HG03354 (cell line): Measurements from ENCODE around the gene BRAF.
"Not testable (repeated sequence)": the region's sequence is repeated elsewhere in the genome, so short reads cannot be mapped to it uniquely, and the experiment has no call there.

Source experiments
- ATAC-seq: cut with Tn5 transposase; IDR thresholded peaks from one replicate; pipeline ENCODE4 v1.9.1; 2021; ENCODE audit warnings: mild to moderate bottlenecking; ENCODE audit not compliant: unreplicated experiment, poor library complexity, severe bottlenecking

The BRAF gene

DNA sequence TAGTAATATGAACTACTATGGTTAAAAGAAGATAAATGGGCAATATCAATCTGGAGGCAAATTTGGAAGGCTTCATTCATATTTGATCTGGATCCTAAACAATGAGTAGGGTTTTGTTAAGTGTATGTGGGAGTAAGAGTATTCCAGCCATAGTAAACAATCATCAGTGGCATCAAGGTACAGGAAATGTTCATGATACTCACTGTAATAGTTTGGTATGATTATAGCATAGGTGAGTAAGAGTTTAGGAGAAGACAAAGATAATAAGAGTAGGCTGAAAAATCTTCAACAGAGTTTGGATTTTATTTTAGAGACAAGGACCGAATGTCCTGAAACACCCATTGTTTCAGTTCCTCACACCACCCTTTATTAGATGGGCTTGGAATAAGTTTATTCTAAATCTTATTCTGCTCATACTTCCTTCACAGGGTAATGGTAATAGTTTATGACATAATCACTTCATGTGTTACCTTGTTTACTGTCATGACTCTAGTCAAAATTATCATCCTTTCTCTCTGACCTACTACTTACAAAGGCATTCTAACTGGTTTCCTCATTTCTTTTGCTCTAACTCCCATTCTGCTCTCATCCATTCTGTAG, 38.9 kb downstream of the BRAF start:
- no peak for ATAC-seq

DNA sequence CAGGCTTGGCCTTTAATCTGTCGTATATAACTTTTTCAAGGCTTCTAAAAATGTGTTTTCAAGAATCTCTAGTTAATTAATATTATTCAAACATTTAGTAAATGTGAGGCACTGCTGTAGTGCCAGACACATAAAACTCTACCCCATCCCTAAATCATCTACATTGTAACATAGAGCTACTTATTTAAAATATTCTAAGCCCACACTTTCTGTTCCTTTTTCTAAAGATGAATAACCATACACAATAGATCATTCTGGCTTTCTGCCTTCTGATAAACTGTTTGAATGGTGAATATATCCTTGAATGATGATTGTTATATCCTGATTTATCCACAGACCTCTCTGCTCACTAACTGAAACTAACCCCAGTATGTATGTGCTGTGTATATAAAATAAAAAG, 41.4 kb downstream of the BRAF start:
- ATAC-seq = no peak

DNA sequence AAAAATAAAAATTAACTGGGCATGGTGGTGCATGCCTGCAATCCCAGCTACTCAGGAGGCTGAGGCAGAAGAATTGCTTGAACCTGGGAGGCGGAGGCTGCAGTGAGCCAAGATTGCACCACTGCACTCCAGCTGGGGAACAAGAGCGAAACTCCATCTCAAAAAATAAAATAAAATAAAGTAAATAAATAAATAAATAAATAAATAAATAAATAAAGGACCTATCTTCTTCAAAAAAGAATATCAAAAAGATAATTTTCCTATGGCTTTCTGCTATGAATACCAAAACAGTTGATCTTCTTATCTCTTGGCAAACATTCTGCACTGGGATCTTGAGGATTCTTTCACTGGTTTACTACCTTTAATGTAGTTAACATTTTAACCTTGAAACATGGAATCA, 41.9 kb downstream of the BRAF start:
- ATAC-seq = not testable (repeated sequence)

DNA sequence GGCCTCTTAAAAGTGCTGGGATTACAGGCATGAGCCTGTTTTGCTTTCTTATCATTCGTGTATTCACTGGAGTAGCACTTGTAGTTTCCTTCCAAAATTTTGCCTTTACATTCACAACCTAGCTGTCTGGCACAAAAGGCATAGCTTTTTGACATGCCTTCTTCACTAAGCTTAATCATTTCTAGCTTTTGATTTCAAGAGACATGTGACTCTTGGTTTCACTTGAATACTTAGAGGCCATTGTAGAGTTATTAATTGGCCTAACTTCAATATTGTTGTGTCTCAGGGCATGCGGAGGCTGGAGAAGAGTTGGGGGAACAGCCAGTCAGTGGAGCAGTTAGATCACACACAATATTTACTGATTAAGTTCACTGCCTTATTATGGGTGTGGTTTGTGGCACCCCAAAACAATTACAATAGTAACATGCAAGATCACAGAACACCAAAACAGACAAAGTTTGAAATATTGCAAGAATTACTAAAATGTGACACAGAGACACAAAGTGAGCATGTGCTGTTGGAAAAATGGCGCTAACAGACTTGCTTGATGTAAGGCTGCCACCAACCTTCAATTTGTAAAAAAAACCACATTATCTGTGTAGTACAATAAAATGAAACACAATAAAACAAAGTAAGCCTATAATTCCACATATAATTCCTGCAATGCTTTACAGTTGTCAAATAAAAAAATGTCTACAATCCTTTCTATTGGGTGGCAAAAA, 43.1 kb downstream of the BRAF start:
- ATAC-seq = peak; percentile 50

DNA sequence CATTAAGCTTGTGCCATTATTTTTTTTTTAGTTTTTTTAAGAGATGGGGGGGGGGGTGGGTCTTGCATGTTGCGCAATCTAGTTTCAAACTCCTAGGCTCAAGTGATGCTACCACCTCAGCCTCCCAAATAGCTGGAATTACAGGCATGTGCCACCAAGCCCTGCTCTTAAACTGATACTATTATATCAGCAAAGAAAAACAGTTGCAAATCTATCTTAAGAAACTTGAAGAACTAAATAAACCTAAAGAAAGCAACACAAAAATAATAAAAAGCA, 47.5 kb downstream of the BRAF start:
- no peak for ATAC-seq

DNA sequence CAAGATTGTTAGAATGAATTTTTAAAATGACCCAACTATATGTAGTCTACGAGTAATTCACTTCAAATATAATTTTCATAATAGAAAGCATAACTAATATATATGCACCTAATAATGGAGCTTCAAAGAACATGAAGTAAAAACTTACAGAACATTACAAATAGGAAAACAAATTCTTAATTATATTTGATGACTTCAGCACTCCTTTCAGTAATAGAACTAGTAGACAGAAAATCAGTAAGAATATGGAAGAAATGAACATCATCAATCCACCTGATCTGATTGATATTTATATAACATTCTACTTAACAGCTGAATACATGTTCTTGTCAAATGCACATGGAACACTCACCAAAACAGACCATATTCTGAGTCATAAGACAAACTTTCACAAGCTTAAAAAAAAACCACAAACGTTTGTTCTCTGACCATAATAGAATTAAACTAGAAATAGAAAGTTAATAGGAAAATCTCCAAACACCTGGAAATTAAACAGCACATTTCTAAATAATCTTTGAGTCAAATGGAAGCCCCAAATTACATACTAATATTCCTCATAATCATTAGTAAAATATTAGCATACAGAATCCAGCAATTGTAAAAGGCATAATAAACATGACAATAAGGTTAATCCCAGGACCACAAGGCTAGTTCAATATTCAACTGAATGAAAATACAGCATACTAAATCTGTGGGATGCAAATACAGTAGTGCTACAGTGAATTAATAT, 48.0 kb downstream of the BRAF start:
- peak; percentile 91 for ATAC-seq

DNA sequence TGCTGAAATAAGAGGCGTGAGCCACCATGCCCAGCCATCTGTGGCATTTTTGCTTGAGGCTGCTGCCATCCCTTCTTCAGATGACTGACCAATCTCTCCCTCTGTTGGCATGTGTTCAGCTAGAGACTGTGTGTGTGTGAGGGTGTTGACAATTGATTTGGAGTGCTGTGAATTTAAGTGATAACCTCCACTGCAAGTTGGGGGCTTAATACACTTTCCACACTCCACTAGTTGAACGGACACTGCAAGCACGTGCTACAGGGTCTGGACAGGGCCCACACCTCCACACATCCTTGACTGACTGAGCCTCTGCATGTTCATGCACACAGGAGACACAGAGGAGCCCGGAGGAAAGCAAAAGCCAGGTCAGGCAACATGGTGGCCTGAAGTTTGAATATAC, 51.3 kb downstream of the BRAF start:
- no peak for ATAC-seq

DNA sequence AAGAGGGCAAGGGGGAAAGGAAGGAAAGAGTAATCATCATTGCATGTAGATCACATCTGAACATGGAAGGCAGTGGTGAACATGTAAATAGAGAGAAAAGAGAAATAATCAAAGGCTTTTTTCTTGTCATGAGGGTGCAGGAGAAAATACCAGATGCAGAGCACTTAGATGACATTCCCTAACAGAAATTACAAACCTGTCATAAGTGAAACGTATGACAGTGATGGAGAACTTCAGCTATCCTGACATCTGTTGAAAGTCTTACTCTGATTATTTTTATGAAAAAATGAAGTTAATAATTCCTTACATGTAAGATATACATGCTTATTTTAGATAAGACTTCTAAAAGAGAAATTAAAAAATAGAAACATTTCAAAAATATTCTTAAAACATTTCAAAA, 54.7 kb downstream of the BRAF start:
- ATAC-seq = no peak

DNA sequence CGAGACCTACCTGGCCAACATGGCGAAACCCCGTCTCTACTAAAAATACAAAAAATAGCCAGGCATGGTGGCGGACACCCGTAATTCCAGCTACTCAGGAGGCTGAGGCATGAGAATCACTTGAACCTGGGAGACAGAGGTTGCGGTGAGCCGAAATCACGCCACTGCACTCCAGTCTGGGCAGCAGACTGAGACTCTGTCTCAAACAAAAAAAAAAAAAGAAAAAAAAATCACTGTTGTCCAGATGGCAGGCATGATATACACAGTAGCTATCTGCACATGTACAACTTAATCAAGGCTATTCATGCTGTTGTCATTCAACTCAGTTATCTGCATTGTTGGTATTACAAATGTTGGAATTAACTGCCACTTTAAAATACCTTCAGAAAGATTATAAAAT, 55.3 kb downstream of the BRAF start:
- no peak for ATAC-seq

DNA sequence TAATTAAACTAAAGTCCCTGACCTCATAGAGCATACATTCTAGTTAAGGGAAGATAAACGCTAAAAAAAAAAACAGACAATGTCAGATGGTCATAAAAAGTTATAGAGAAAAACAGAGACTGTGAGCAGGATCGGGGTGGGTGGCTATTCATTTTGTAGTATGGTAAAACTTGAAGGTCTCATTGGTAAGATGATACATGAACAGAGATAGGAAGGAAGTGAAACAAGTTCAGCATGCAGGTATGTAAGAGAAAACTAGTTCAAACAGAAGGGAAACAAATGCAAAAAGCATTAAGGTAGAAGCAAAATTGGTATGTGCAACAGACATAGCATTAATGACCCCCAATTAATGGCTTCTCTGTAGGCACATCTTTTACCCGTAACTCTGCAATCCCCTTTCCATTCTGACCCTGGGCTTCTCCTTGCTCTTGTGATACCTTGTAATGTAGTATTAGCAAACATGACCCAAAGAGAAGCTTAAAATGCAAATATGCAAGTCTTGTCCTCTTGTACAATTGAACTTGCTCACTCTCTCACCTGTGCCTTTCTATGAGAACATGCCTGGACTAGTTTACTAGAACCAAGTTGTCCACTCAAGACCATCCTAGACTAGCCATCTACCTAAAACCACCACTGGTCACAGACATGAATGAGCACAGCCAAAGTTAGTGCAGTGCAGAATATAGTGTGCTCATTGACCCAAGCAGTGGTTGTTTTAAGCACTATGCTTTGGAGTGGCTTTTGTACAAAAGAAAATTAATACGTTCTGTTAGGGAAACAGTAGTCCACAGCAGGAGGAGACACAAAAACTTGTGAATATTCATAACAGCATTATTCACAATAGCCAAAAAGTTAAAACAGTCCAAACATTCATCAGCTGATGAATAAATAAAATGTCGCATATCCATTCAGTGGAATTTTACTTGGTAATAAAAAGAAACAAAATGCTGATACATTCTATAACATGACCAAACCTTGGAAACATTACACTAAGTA, 57.0 kb downstream of the BRAF start:
- ATAC-seq = no peak

DNA sequence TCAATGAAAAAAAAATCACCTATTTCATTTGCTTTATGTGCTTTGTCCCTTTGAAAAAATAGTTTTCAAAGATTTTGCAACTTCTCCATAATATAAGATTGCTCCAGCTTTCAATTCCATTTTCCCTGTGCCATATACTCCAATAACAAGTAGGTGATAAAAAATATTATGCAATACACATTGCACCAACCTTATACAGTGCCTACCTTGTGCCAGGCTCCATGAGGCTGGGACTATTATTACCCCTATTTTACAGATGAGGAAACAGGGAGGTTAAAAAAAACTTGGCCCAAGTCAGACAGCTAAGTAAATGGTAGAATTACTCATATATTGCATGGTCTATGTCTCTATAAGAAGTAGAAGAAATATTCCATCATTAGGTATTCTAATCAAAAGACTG, 57.8 kb downstream of the BRAF start:
- ATAC-seq = no peak

DNA sequence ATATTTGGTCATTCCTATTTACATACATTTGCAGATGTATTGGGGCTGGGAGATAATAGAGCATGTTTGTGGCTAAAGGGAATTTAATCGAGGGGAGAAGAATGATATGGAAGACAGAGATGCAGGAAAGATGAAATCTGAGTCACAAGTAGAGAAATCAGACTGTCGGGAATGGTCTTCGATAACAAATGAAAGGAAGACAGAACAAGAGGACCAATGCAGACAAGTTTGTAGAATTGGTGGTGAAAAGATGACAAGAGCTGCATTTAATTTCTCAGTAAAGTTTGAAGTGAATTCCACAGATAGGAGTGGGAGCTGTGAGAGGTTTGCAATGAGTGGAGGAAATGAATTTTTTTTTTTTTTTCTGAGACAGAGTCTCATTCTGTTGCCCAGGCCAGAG, 60.0 kb downstream of the BRAF start:
- no peak for ATAC-seq

DNA sequence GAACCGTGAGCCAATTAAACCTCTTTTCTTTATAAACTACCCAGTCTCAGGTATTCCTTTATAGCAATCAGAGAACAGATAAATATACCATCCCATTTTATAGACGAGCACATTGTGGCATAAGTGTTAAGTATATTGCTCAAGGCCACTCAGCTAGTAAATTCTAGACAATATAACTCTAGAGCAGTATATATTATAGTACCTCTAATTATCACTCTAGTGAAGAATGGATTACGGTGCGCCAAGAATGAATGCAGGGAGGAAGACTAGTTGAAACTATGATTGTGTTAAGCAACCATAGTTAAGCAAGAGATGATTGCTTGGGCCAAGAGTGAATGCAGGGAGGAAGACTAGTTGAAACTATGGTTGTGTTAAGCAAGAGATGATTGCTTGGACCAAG, 60.9 kb downstream of the BRAF start:
- no peak for ATAC-seq

DNA sequence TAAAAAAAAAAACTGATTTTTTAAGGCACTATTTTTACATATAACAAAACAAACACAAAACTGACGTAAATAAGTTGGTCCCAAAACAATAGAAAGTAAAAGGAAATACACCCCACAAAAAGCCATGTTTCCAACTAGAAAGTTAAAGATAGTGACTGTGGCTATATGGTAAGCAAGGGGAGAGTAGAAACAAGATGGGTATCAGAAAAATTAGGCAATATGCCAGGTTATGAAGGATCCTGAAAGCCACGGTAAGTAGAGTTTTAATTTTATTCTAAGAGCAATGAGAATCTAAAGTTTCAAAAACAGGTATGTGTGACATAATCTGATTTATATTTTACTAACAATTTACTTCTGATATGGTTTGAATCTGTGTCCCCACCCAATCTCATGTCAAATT, 61.5 kb downstream of the BRAF start:
- no peak for ATAC-seq

DNA sequence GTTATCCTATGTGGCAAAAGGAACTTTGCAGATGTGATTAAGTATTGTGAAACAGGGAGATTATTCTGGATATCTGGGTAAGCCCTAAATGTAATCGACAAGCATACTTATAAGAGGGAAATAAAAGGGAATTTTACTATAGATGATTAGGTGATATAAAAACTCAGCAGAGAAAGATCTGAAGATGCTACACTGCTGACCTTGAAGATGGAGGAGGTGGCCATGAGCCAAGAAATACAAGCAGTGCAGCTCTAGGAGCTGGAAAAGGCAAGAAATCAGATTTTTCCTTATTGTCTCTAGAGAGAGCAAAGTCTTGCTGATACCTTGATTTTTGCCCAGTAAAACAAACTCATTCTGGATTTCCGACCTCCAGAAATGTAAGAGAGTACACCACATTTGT, 67.7 kb downstream of the BRAF start:
- no peak for ATAC-seq

DNA sequence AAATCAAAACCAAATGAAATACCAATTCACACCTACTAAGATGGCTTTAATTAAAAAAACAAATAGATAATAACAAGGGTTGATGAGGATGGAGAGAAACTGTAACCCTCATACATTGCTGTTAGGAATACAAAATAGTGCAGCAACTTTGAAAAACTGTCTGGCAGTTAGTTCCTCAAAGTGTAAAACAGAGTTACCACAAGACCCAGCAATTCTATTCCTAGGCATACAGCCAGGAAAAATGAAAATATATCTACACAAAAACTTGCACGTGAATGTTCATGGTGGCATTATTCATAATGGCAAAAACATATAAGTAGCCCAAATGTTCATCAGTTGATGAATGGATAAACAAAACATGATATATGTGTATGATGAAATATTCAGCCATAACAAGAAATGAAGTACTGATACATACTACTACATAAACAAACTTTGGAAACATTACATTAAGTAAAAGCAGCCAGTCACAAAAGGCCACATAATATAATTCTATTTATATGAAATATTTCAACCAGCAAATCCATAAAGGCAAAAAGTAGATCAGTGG, 83.5 kb downstream of the BRAF start:
- ATAC-seq = no peak

DNA sequence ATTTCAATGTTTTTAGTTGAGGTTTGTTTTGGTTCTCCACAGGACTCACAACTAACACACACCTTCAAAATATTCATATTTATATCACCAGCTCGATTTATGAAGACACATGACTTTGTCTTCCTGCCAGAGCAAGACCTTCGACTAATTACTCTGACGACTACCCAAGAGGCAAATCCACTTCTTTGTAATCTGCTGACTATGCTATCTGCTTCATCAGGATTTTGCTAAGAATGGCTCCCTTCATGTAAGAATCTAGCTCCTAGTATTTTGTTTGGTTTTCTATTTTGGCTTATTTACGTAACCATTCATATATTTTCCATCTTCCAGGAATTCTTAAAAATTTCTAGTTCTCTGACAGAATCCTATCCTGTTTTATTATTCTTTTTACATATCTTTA, 93.0 kb downstream of the BRAF start:
- no peak for ATAC-seq

DNA sequence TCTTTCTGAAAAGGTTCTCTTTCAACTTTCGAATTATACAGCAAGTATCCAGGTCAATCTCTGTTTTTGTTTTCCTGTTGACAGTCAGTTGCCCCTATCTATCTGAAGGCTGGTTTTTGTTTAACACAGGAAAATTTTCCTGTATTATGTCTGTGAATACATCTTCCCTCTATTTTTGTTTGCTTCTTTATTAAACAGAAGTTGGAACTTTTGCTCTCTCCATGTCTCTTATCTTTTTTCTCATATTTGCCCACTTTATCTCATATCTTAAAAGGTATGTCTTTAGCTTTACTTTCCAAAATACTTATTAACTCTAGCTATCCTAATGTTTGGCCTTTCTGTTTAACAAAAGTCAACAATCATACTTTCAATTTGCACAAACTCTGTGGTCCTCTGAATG, 95.0 kb downstream of the BRAF start:
- no peak for ATAC-seq

DNA sequence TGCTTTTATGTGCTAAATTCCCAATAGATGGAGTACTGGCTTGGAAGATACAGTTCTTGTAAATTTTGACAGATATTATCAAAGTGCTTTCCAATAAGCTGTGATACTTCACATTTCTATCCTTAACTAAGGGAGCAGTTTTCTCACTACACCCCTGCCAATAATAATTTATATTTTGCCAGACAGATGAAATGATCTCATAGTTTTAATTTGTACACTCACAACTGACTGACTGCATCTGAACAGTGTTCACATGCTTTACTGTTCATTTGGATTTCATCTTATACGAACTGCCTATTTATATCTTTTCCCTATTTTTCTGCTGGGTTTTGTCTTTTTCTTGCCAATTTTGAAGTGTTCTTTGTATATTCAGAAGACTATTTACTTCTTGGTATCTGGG, 96.0 kb downstream of the BRAF start:
- ATAC-seq = no peak

DNA sequence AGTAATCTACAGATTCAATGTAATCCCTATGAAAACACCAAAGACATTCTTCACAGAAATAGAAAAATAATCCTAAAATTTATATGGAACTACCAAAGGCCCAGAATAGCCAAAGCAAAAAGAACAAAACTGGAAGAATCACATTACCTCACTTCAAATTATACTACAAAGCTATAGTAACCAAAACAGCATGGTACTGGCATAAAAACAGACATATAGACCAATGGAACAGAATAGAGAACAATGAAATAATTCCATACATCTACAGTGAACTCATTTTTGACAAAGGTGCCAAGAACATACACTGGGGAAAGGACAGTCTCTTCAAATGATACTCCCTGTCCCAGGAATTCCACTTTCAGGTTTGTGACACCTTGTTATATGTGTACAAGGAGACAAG, 107.3 kb downstream of the BRAF start:
- not testable (repeated sequence) for ATAC-seq
